HFFc6 (cell line): ENCODE data around the gene SHISA6. TPM values are rescaled to one million over a fixed set of nuclear protein-coding genes. Genes with fewer than 3 reads are reported as not detected.

Experiments used
- DNase-seq: peaks from one replicate; pipeline ENCODE4 v3.0.0-alpha.2; 2018
- H3K27ac Mint-ChIP-seq: 2 replicates; pipeline ENCODE4 v1.8.0; 2020; ENCODE audit warnings: mild to moderate bottlenecking, mixed read lengths
- H3K27me3 Mint-ChIP-seq: 2 replicates; pipeline ENCODE4 v1.8.0; 2021; ENCODE audit warnings: mild to moderate bottlenecking, moderate library complexity, mixed read lengths; ENCODE audit not compliant: insufficient read depth
- H3K36me3 Mint-ChIP-seq: 2 replicates; pipeline ENCODE4 v1.8.0; 2021; ENCODE audit warnings: low read depth, mixed read lengths
- H3K4me1 Mint-ChIP-seq: 2 replicates; pipeline ENCODE4 v1.8.0; 2020; ENCODE audit warnings: low read depth, mixed read lengths
- H3K4me3 Mint-ChIP-seq: 2 replicates; pipeline ENCODE4 v1.8.0; 2020; ENCODE audit warnings: mild to moderate bottlenecking, moderate library complexity, mixed read lengths
- H3K9me3 Mint-ChIP-seq: 2 replicates; pipeline ENCODE4 v1.8.0; 2020; ENCODE audit warnings: mild to moderate bottlenecking, mixed read lengths
- CTCF ChIP-seq: fragments of 200-600 bp; sonication (generic); IDR thresholded peaks from 2 replicates; pipeline ENCODE4 v1.5.0; 2021; ENCODE audit warnings: antibody characterized with exemption, mild to moderate bottlenecking
- total RNA-seq, 6 experiments: library from RNA; stranded (reverse); fragmentation: NEBNext Ultra II Directional; extraction: Animal tissue kit (Norgen Biotek cat#: 25700); gene quantifications; 2 replicates in 1 of 6; 3 replicates in 5 of 6; pipeline ENCODE4 v1.2.3, GENCODE V29; 2021

Gene SHISA6
- total RNA-seq, 6 experiments from 2014 or later: not detected

GRCh38 chr17:11550431-11550830 lies 309.4 kb downstream of the SHISA6 start:
- Mint-ChIP-seq H3K27ac (no peak overlapping the region), H3K4me1 (no peaks in the 10 kb centered on the region), H3K36me3 (0 out of 2 replicates have a peak, but pooled peaks cover 6% of the 10 kb centered on the region), H3K9me3 (peaks cover 58% of the 10 kb centered on the region), H3K27me3 (no peaks in the 10 kb centered on the region; the same call in 1 of the 2 replicates), H3K4me3 (no peak overlapping the region)
- no peak for TF ChIP-seq CTCF
- DNase-seq: no peak

GRCh38 chr17:11551442-11551841 lies 310.4 kb downstream of the SHISA6 start:
- Mint-ChIP-seq H3K4me3 (no peak overlapping the region), H3K9me3 (peaks cover 60% of the 10 kb centered on the region), H3K27me3 (no peaks in the 10 kb centered on the region; the same call in 1 of the 2 replicates), H3K4me1 (no peaks in the 10 kb centered on the region), H3K36me3 (0 out of 2 replicates have a peak, but pooled peaks cover 6% of the 10 kb centered on the region), H3K27ac (no peak overlapping the region)
- TF ChIP-seq CTCF: no peak
- no peak for DNase-seq

GRCh38 chr17:11553135-11553534 lies 312.1 kb downstream of the SHISA6 start:
- H3K4me3 Mint-ChIP-seq: no peak overlapping the region
- no peak for TF ChIP-seq CTCF
- no peaks in the 10 kb centered on the region; the same call in 1 of the 2 replicates for H3K27me3 Mint-ChIP-seq
- H3K4me1 Mint-ChIP-seq: no peaks in the 10 kb centered on the region
- no peak overlapping the region for H3K27ac Mint-ChIP-seq
- 0 out of 2 replicates have a peak, but pooled peaks cover 6% of the 10 kb centered on the region for H3K36me3 Mint-ChIP-seq
- H3K9me3 Mint-ChIP-seq: peaks cover 68% of the 10 kb centered on the region
- no peak for DNase-seq

GRCh38 chr17:11554042-11554441 lies 313.0 kb downstream of the SHISA6 start:
- Mint-ChIP-seq H3K9me3 (peaks cover 75% of the 10 kb centered on the region), H3K4me3 (no peak overlapping the region), H3K27me3 (no peaks in the 10 kb centered on the region; the same call in 1 of the 2 replicates), H3K4me1 (no peaks in the 10 kb centered on the region), H3K27ac (no peak overlapping the region), H3K36me3 (0 out of 2 replicates have a peak, but pooled peaks cover 6% of the 10 kb centered on the region)
- no peak for TF ChIP-seq CTCF
- DNase-seq: no peak

GRCh38 chr17:11554542-11554941 lies 313.5 kb downstream of the SHISA6 start:
- Mint-ChIP-seq H3K4me1 (no peaks in the 10 kb centered on the region), H3K27me3 (no peaks in the 10 kb centered on the region; the same call in 1 of the 2 replicates), H3K9me3 (peaks cover 76% of the 10 kb centered on the region), H3K27ac (no peak overlapping the region), H3K4me3 (no peak overlapping the region), H3K36me3 (0 out of 2 replicates have a peak, but pooled peaks cover 6% of the 10 kb centered on the region)
- no peak for TF ChIP-seq CTCF
- DNase-seq: no peak

GRCh38 chr17:11555530-11555929 lies 314.5 kb downstream of the SHISA6 start:
- Mint-ChIP-seq H3K27me3 (no peaks in the 10 kb centered on the region; the same call in 1 of the 2 replicates), H3K9me3 (peaks cover 72% of the 10 kb centered on the region), H3K4me1 (no peaks in the 10 kb centered on the region), H3K4me3 (no peak overlapping the region), H3K36me3 (0 out of 2 replicates have a peak, but pooled peaks cover 6% of the 10 kb centered on the region), H3K27ac (no peak overlapping the region)
- no peak for DNase-seq
- no peak for TF ChIP-seq CTCF
